Glutamatergic neuron (in vitro differentiated cells): ENCODE results near the gene ZNF462. TPM values are rescaled to one million over a fixed set of nuclear protein-coding genes. Genes with fewer than 3 reads are reported as not detected.

Experiments used
- DNase-seq: peaks from one replicate; pipeline ENCODE4 v3.0.0; 2022
- H3K27ac Mint-ChIP-seq: one replicate; pipeline ENCODE4 v1.8.0; 2020; ENCODE audit warnings: mild to moderate bottlenecking, mixed read lengths, inconsistent platforms; ENCODE audit not compliant: unreplicated experiment
- H3K27me3 Mint-ChIP-seq: one replicate; pipeline ENCODE4 v1.8.0; 2020; ENCODE audit warnings: mild to moderate bottlenecking, moderate library complexity, mixed read lengths, inconsistent platforms; ENCODE audit not compliant: unreplicated experiment
- H3K36me3 Mint-ChIP-seq: one replicate; pipeline ENCODE4 v1.8.0; 2020; ENCODE audit warnings: mild to moderate bottlenecking, mixed read lengths, inconsistent platforms; ENCODE audit not compliant: unreplicated experiment
- H3K4me1 Mint-ChIP-seq: one replicate; pipeline ENCODE4 v1.8.0; 2020; ENCODE audit warnings: mild to moderate bottlenecking, low read depth, mixed read lengths, inconsistent platforms; ENCODE audit not compliant: unreplicated experiment
- H3K4me3 Mint-ChIP-seq: one replicate; pipeline ENCODE4 v1.8.0; 2020; ENCODE audit warnings: mild to moderate bottlenecking, mixed read lengths, inconsistent platforms; ENCODE audit not compliant: unreplicated experiment
- H3K9me3 Mint-ChIP-seq: one replicate; pipeline ENCODE4 v1.8.0; 2020; ENCODE audit warnings: mild to moderate bottlenecking, moderate library complexity, mixed read lengths, inconsistent platforms; ENCODE audit not compliant: unreplicated experiment
- CTCF ChIP-seq: fragments of 200-600 bp; sonication (generic); IDR thresholded peaks from one replicate; pipeline ENCODE4 v1.5.0; 2021; ENCODE audit not compliant: partially characterized antibody, unreplicated experiment
- total RNA-seq: library from RNA; stranded (reverse); fragmentation: NEBNext Ultra II Directional; extraction: Animal tissue kit (Norgen Biotek cat#: 25700); gene quantifications from one replicate; pipeline ENCODE4 v1.2.1, GENCODE V29; 2021; ENCODE audit not compliant: unreplicated experiment

ZNF462 gene
- total RNA-seq, 1 donor from 2014 or later, result 259 TPM

- peaks cover 10% of the 10 kb centered on the region for H3K27me3 Mint-ChIP-seq
- H3K9me3 Mint-ChIP-seq, result peaks cover 18% of the 10 kb centered on the region
- no peaks in the 10 kb centered on the region for H3K36me3 Mint-ChIP-seq
- DNase-seq, result no peak
- H3K4me3 Mint-ChIP-seq, result peak overlapping the region; percentile 70
- TF ChIP-seq CTCF, result no peak
- peaks cover 79% of the 10 kb centered on the region for H3K4me1 Mint-ChIP-seq
- peak overlapping the region; percentile 86 for H3K27ac Mint-ChIP-seq
Measured at GRCh38 chr9:106875529-106875928, 12.6 kb downstream of the ZNF462 start.

GRCh38 chr9:106877345-106877744 lies 14.4 kb downstream of the ZNF462 start:
- H3K4me1 Mint-ChIP-seq, result peaks cover 80% of the 10 kb centered on the region
- H3K9me3 Mint-ChIP-seq, result peaks cover 18% of the 10 kb centered on the region
- no peak overlapping the region for H3K27ac Mint-ChIP-seq
- H3K36me3 Mint-ChIP-seq, result no peaks in the 10 kb centered on the region
- no peak for DNase-seq
- peaks cover 10% of the 10 kb centered on the region for H3K27me3 Mint-ChIP-seq
- TF ChIP-seq CTCF, result no peak
- no peak overlapping the region for H3K4me3 Mint-ChIP-seq

GRCh38 chr9:106878081-106878837 lies 15.3 kb downstream of the ZNF462 start:
- peak overlapping the region; percentile 98 for H3K27ac Mint-ChIP-seq
- DNase-seq, result no peak
- TF ChIP-seq CTCF, result no peak
- no peaks in the 10 kb centered on the region for H3K36me3 Mint-ChIP-seq
- H3K4me3 Mint-ChIP-seq, result peak overlapping the region; percentile 86
- peaks cover 10% of the 10 kb centered on the region for H3K27me3 Mint-ChIP-seq
- H3K4me1 Mint-ChIP-seq, result peaks cover 79% of the 10 kb centered on the region
- H3K9me3 Mint-ChIP-seq, result peaks cover 18% of the 10 kb centered on the region

- H3K9me3 Mint-ChIP-seq, result peaks cover 18% of the 10 kb centered on the region
- H3K27me3 Mint-ChIP-seq, result peaks cover 10% of the 10 kb centered on the region
- no peak for TF ChIP-seq CTCF
- H3K36me3 Mint-ChIP-seq, result no peaks in the 10 kb centered on the region
- H3K27ac Mint-ChIP-seq, result peak overlapping the region; percentile 98
- DNase-seq, result peak; percentile 68
- peaks cover 78% of the 10 kb centered on the region for H3K4me1 Mint-ChIP-seq
- peak overlapping the region; percentile 86 for H3K4me3 Mint-ChIP-seq
Measured at GRCh38 chr9:106878934-106879333, 16.0 kb downstream of the ZNF462 start.

GRCh38 chr9:106879439-106879882 lies 16.5 kb downstream of the ZNF462 start:
- Mint-ChIP-seq H3K9me3 (peaks cover 16% of the 10 kb centered on the region), H3K4me3 (peak overlapping the region; percentile 86), H3K36me3 (no peaks in the 10 kb centered on the region), H3K4me1 (peaks cover 75% of the 10 kb centered on the region), H3K27ac (peak overlapping the region; percentile 98), H3K27me3 (peaks cover 10% of the 10 kb centered on the region)
- TF ChIP-seq CTCF, result no peak
- no peak for DNase-seq
